ENCODE results near the gene CFAP299. TPM values are rescaled to one million over a fixed set of nuclear protein-coding genes. Genes with fewer than 3 reads are reported as not detected.

Gene CFAP299
- total and polyA plus RNA-seq, 9 of the 15 experiments (the other 6 are each of a cell fraction or from before 2014, with no cell fraction given) = 0.09 to 3.0 (median 0.76) TPM

DNA sequence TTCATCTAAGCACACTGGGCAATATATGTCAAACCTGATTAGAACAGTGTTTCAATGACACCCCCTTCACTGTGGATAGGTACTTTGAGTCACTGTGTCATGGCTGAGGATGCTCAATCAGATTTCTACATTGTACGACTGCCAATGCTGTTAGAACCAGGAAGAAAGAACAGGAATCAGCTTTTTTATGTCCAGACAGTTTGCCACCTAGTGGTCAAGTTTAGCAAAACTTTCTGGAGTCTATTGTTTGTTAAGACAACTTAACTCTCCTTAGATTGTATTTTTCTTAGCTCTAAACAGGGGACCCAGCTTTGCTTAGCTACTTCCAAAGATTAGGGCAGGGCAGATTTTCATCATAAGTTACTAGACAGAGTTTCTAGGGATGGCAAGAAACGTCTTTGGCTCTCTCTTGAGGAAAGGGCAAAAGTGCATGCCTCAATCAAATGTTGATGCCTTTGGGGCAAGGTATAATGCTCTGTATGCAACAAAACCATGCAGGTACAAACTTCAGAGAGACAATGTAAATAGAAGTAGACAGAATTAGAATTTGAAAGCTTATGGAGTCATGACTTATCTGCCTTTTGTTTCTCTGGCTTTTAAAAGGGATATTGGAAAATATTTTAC, 654.5 kb downstream of the CFAP299 start:
- H3K27ac ChIP-seq (ENCODE audit: extremely low read depth, low read depth, low read length) = no peak overlapping the region
- no peak overlapping the region for H3K9ac ChIP-seq (ENCODE audit: insufficient read depth in 1 of 2, low read depth in 2 of 2, low read length in 2 of 2)
- ATAC-seq = peak; percentile 76; the same call in 2 of the 3 replicates
- no peaks in the 10 kb centered on the region for H3K36me3 ChIP-seq (ENCODE audit: control insufficient read depth, insufficient read depth, low read length)
- H3K4me3 ChIP-seq = no peak overlapping the region
- POLR2A ChIA-PET = no interaction called here
- no peaks in the 10 kb centered on the region for H3K4me1 ChIP-seq (replicated peaks in 1 of 2; ENCODE audit: control insufficient read depth in 2 of 2, insufficient read depth in 2 of 2, low read length in 2 of 2)
- BruUV-seq (replicated peaks) = no TSS peak
- no peaks in the 10 kb centered on the region for H3K9me3 ChIP-seq (replicated peaks; ENCODE audit: control insufficient read depth, insufficient read depth, low read depth, low read length)
- peak; percentile 96 for FAIRE-seq
- H4K20me1 ChIP-seq (replicated peaks; ENCODE audit: control insufficient read depth, insufficient read depth, low read length) = no peaks in the 10 kb centered on the region
- in situ Hi-C loops (cut with MboI) = no loop called here
- intact Hi-C loops (cut with micrococcal nuclease) = loop anchor here (1.0 kb wide), 1 partner anchor 628 kb away; no protein-coding TSS in a partner anchor
- H3K4me2 ChIP-seq (ENCODE audit: insufficient read depth, low read length) = no peak overlapping the region
- CTCF ChIA-PET (ENCODE audit: low intra/inter-chr PET ratio) = interaction anchor here (0.6 to 1.6 kb wide), 5 partner anchors 49 to 629 kb away, joined by 3 to 11 read pairs (median 4); no protein-coding TSS in a partner anchor
- no peak overlapping the region for H2AFZ ChIP-seq (ENCODE audit: low read depth, low read length)
- peak; percentile 20 to 57 (median 24) for DNase-seq (ENCODE audit: extremely low read depth in 1 of 4, low spot score in 3 of 4)
- 4% methylated on average over 2 of the region's 2 CpGs for WGBS (ENCODE audit: insufficient coverage, low coverage, missing lambda C conversion rate)
- no peaks in the 10 kb centered on the region for H3K27me3 ChIP-seq (ENCODE audit: control insufficient read depth in 2 of 2, insufficient read depth in 2 of 2, low read length in 2 of 2)
- H3K9me1 ChIP-seq (ENCODE audit: control insufficient read depth, insufficient read depth, low read length) = no peaks in the 10 kb centered on the region
- no peaks in the 10 kb centered on the region for H3K79me2 ChIP-seq (ENCODE audit: control insufficient read depth, insufficient read depth, low read length)
- TF ChIP-seq SRSF7 (optimal IDR thresholded peaks at IDR 0.05; ENCODE audit: low read depth, low read length) = no peak
- TF ChIP-seq HSF4 (CRISPR knock-in tag; IDR thresholded peaks at IDR 0.05; ENCODE audit: borderline replicate concordance) = no peak
- TF ChIP-seq REST (IDR thresholded peaks at IDR 0.05; ENCODE audit: borderline replicate concordance) = peak; percentile 43; the same call in 1 of the 2 replicates
- TF ChIP-seq REST (CRISPR knock-in tag; IDR thresholded peaks at IDR 0.05; ENCODE audit: low read depth) = no peak
- TF ChIP-seq ID3 (CRISPR knock-in tag; IDR thresholded peaks at IDR 0.05) = no peak
- TF ChIP-seq ID3 (tag; IDR thresholded peaks at IDR 0.05) = no peak
- no peak for TF ChIP-seq FOXK2 (conservative IDR thresholded peaks at IDR 0.05 in 1 of 2, IDR thresholded peaks at IDR 0.05 in 1 of 2; ENCODE audit: low read depth in 2 of 2)
- no peak for TF ChIP-seq HOXB6 (CRISPR knock-in tag; IDR thresholded peaks at IDR 0.05; ENCODE audit: borderline replicate concordance)
- no peak for TF ChIP-seq ZBED1 (IDR thresholded peaks at IDR 0.05)
- peak; percentile 48; the same call in 1 of the 2 replicates for TF ChIP-seq SMC3 (conservative IDR thresholded peaks at IDR 0.05; ENCODE audit: insufficient read depth, low read depth, low read length)
- peak; percentile 40 to 61 (median 60); a peak in 5 of 6 replicates for TF ChIP-seq CTCF (IDR thresholded peaks at IDR 0.05 in 2 of 3, conservative IDR thresholded peaks at IDR 0.05 in 1 of 3; ENCODE audit: insufficient read depth in 2 of 3, low read depth in 1 of 3, low read length in 3 of 3)
- no peak for TF ChIP-seq ETV5 (CRISPR knock-in tag; IDR thresholded peaks at IDR 0.05; ENCODE audit: low read depth)

Measured in K562 (cell line).